Fibroblast of peridontal ligament (primary cell): ENCODE results near the gene CNNM2.
"Not testable (repeated sequence)": the region's sequence is repeated elsewhere in the genome, so short reads cannot be mapped to it uniquely, and the experiment has no call there.

Source experiments
- DNase-seq: peaks from one replicate; pipeline ENCODE4 v3.0.0-alpha.2; 2010; ENCODE audit errors: extremely low read depth

CNNM2 gene

GRCh38 chr10:103041391-103041790 is 123.3 kb downstream of the CNNM2 start:
- DNase-seq = no peak

GRCh38 chr10:103042129-103042528 is 124.0 kb downstream of the CNNM2 start:
- DNase-seq = no peak

DNA sequence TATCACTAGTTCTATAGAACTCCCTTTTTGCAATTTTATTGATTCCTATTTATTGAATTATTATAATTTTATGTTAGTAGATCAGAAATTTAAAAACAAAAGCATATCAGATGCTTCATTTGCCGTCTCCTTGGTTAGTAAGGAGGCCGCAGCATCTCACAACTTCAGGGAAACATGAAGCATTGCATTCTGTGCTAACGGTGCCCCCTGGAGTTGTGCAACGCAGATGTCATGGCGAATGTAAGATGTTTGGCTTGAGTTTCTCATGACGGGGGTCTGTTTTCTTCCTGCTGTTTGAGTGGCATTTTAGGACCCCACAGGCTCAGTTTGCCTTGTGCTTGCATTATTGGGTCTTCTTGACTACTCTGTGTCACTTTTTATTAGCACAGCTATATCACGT is 124.8 kb downstream of the CNNM2 start:
- no peak for DNase-seq

DNA sequence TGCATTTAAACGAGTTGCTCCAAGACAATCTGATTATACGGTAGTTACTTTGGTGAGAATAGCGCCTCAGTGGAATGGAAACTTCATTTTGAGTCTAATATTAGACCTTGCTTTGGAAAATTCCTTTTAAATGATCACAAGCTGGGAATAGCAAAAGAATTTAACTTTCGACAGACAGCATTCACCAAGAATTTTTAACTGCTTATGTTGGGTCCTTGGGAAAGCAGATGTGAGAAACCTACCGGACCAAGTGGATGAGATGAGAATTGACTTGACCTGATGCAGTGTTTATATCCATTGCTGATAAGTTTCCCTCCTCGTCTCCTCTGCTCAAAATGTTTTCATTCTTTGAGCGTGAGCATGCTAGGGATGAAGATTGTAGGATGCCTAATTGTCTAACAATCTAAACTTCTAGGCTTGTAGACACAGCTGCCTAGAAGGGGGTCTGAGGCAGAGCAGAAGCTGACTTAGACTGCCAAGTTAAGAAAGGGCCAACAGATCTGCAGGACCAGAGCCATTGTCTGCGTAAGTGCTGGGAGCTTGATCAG is 126.9 kb downstream of the CNNM2 start:
- peak; percentile 83 for DNase-seq

DNA sequence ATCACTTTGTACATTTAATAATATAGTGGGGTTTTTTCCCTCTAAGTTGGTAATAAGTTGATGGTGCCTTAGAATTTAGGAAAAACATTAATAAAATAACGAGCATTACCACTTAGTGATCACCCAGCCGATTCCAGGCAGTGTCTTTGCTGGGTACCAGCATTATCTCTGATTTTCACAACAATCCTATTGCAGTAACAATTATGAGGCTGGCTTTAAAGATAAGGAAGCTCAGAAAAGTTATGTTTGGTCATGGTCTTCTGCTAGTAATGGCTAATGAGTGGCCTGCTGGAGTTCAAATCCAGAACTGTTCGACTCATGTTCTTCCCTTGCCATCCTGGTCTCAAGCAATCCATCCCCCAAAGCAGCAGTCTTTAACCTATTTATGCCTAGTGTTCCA is 127.9 kb downstream of the CNNM2 start:
- DNase-seq = no peak

GRCh38 chr10:103047381-103047780 is 129.3 kb downstream of the CNNM2 start:
- no peak for DNase-seq

DNA sequence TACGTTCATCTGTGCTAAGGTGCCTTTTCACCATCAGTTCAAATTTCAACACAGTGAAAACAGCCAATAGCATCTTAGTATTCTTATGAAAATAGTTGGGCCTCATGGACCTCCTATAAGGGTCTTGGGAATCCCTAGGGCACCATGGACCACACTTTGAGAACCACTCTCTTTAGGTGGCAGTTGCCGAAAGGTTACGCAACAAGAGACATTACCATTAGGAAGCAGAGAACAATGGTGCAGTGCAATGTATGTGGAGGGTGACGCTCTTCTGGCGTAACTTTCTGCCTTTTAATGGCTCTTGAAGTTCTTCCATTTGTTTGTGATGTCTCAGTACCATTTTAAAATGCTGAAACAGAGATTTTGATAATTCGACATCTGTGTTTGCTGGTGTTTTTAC is 131.1 kb downstream of the CNNM2 start:
- DNase-seq = no peak

GRCh38 chr10:103053659-103054581 is 135.8 kb downstream of the CNNM2 start:
- DNase-seq = peak; percentile 87

GRCh38 chr10:103054621-103055020 is 136.5 kb downstream of the CNNM2 start:
- DNase-seq = no peak

DNA sequence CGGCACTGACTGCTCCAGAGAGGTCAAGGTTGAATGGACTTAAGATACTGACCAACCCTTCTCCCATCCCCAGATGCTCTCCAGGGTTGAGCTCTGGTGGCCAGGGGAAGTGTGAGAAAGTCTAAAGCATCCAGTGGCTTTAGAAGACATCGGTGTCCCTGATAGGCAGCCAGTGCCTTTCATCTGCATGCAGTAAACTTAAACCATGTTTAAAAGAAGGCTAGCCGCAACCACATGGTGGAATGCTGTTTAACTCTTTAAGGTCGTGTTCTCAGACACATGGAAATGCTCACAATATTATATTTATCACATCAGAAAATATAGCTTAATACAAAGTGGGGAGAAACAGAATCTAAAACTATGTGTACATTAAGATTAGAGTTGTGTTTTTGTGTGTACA is 137.0 kb downstream of the CNNM2 start:
- peak; percentile 59 for DNase-seq

GRCh38 chr10:103058034-103058433 is 139.9 kb downstream of the CNNM2 start:
- peak; percentile 53 for DNase-seq

DNA sequence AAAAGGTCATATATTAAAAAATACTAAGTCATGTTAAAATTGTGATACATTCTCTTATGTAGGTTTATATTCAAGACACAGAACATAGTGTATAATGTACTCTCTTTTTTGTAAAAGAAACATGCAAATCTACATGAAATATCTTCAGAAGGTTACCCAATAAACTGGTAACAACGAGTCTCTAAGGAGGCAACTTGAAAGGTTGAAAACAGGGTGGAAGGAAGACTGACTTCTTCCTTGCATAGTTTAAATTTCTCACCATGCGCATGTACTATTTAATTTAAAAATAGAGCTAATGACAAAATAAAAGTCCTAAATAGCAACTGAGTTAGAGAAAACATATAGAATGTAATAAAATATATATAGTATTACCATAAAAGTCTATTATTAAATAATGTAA is 142.5 kb downstream of the CNNM2 start:
- no peak for DNase-seq

- DNase-seq = no peak
Observed at GRCh38 chr10:103062854-103063590, 144.9 kb downstream of the CNNM2 start.

DNA sequence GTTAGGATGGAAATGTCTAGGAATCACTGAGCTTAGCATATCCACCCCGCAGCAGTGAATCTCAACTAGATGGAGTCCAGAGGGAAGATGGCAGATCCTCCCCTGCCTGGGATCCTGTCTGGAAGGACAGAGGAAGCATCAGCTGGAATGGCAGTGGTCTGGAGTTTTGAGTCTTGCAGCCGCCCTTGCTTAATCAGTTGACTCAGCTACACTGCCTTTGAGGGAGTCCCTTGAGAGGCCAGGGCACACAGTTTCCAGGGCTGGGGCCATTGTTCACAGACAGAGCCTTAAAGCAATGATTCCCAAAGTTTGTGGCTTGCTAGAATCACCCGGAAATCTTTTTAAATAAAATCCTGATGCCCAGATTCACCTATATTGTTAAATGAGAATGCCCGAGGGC is 146.9 kb downstream of the CNNM2 start:
- peak; percentile 35 for DNase-seq

DNA sequence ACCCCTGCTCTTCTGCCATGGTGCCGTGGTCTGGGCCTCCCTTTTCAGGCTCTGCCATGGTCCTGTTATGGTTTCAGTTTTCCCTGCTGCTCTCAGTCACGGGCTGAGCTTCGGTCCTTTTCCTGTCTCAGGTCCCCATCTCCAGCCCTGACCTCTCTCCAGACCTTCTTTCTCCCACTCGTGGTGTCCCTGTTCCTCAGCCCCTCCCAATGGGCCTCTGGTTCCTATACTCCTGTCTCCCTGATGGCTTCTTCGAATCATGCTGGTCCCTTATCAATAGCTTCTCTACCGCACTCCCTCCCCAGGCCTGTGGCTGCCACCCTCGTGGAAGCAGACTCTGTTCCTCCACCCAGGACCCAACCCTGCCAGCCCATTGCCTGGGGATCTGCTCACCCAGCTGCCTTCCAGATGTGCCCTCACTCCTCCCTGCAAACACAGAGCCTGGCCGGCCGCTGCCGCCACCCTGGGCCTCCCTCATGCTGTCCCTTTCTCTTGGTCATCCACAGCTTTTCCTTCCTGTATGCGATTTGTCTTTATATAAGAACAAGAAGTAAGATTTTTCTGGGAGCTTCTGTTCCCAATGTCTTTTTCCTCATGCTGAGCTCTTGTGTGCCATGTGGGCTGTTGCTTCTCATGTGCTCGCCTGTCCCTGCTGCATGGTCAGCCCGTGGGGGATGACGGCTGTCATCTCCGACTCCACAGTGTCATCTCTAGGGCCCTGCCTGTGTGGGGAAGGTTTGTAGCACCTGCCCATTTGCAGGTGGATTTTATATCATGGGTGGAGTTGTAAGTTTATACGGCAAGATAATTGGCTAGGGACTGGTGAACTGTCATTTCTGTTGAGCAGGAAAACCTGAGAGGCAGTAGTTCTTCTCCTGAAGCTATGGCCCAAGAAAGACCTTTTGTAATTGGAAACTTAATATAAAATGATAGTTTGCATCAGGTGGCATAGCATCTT is 148.3 kb downstream of the CNNM2 start:
- no peak for DNase-seq

DNA sequence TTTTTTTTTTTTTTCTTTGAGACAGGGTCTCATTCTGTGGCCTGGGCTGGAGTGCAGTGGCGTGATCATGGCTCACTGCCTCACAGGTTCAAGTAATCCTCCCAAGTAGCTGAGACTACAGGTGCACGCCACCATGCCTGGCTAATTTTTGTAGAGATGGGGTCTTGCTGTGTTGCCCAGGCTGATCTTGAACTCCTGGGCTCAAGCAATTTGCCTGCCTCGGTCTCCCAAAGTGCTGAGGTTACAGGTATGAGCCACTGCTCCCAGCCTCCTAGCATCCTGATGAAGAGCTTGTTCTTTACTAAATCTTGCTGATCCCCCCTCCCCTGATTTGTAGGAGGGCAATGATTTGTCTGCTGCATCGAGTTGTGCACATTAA is 149.0 kb downstream of the CNNM2 start:
- not testable (repeated sequence) for DNase-seq

- DNase-seq = no peak
Observed at GRCh38 chr10:103067484-103067883, 149.4 kb downstream of the CNNM2 start.

DNA sequence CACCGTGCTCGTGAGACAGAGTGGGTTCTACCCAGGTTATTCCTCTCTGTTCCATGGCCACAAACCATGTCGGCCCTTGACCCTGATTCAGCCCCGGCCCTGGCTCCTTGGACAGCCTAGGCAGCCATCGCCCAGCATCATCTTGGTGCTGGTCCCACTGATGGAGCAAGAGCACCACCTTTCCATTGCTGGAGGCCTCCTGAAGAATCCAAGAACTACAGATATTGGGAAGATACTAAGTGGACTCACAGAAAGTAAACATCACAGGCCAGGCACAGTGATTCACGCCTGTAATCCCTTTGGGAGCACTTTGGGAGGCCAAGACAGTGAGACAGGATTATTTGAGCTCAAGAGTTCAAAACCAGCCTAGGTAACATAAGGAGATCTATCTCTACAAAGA is 149.9 kb downstream of the CNNM2 start:
- peak; percentile 26 for DNase-seq

- peak; percentile 63 for DNase-seq
Observed at GRCh38 chr10:103069453-103070331, 151.6 kb downstream of the CNNM2 start.

DNA sequence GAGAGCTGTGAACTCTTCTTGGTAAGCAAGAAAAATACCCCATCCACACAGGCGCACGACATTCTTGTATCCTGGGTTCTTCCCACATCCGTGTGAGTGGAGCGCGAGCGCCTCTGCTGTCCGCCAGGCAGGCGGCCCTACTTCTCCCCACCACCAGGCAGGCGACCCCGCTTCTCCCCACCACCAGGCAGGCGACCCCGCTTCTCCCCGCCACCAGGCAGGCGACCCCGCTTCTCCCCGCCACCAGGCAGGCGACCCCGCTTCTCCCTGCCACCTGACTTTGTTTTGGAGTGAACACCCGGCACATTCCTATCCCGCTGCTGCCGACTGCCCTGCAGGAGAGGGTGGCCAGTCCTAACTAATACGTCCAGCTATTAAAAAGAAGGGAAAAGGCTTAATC is 154.2 kb downstream of the CNNM2 start:
- DNase-seq = no peak

GRCh38 chr10:103072891-103073290 is 154.8 kb downstream of the CNNM2 start:
- no peak for DNase-seq
